RWPE2 (cell line): Measurements from ENCODE around the gene UBXN11.

Source experiments
- ATAC-seq: fragments of 200-7000 bp; cut with Tn5 transposase; 3 replicates; pipeline ENCODE4 v1.9.1; 2021; ENCODE audit warnings: low read depth
- DNase-seq: peaks from one replicate; pipeline ENCODE4 v3.0.0-alpha.2; 2020; ENCODE audit warnings: low spot score
- H3K27ac ChIP-seq: fragments of 450-650 bp; 2 replicates; pipeline ENCODE4 v1.5.1; 2017; ENCODE audit warnings: mild to moderate bottlenecking; ENCODE audit not compliant: poor library complexity, severe bottlenecking
- H3K27me3 ChIP-seq: fragments of 250-450 bp; sonication (Bioruptor Pico); 2 replicates; pipeline ENCODE4 v1.5.1; 2021; ENCODE audit warnings: mild to moderate bottlenecking, moderate library complexity; ENCODE audit not compliant: insufficient read depth, poor library complexity, severe bottlenecking
- H3K36me3 ChIP-seq: fragments of 250-450 bp; sonication (Bioruptor Pico); 2 replicates; pipeline ENCODE4 v1.5.1; 2020; ENCODE audit warnings: low read depth, mild to moderate bottlenecking, moderate library complexity
- H3K4me1 ChIP-seq: fragments of 250-450 bp; sonication (Bioruptor Pico); 2 replicates; pipeline ENCODE4 v1.5.1; 2021; ENCODE audit warnings: mild to moderate bottlenecking, moderate library complexity; ENCODE audit not compliant: insufficient read depth, poor library complexity, severe bottlenecking
- H3K4me3 ChIP-seq: fragments of 250-450 bp; sonication (Bioruptor Pico); 2 replicates; pipeline ENCODE4 v1.5.1; 2021; ENCODE audit warnings: mild to moderate bottlenecking, moderate library complexity; ENCODE audit not compliant: severe bottlenecking
- H3K9me3 ChIP-seq: fragments of 250-450 bp; sonication (Bioruptor Pico); 2 replicates; pipeline ENCODE4 v1.5.1; 2021; ENCODE audit warnings: mild to moderate bottlenecking, moderate library complexity; ENCODE audit not compliant: severe bottlenecking
- CTCF ChIP-seq: fragments of 450-650 bp; IDR thresholded peaks from one replicate; pipeline ENCODE4 v1.5.1; 2017; ENCODE audit warnings: mild to moderate bottlenecking, moderate library complexity; ENCODE audit not compliant: poor library complexity, severe bottlenecking

The UBXN11 gene

GRCh38 chr1:26291939-26292338 is 14.5 kb downstream of the UBXN11 start:
- ATAC-seq: no peak
- no peak for TF ChIP-seq CTCF

GRCh38 chr1:26291433-26291832 is 15.0 kb downstream of the UBXN11 start:
- Histone ChIP-seq H3K27ac (no peak overlapping the region), H3K4me3 (no peak overlapping the region), H3K27me3 (no peaks in the 10 kb centered on the region), H3K9me3 (no peaks in the 10 kb centered on the region), H3K36me3 (no peaks in the 10 kb centered on the region), H3K4me1 (no peaks in the 10 kb centered on the region)
- ATAC-seq (no peak), DNase-seq (no peak)
- TF ChIP-seq CTCF: no peak

More at GRCh38 chr1:26291939-26292338, 14.5 kb downstream of the UBXN11 start:
- H3K9me3 ChIP-seq: no peaks in the 10 kb centered on the region
- H3K4me1 ChIP-seq: no peaks in the 10 kb centered on the region
- H3K4me3 ChIP-seq: no peak overlapping the region
- H3K27me3 ChIP-seq: no peaks in the 10 kb centered on the region
- no peak overlapping the region for H3K27ac ChIP-seq
- H3K36me3 ChIP-seq: no peaks in the 10 kb centered on the region
- DNase-seq: no peak

- no peak for DNase-seq
- no peaks in the 10 kb centered on the region for H3K36me3 ChIP-seq
- no peak for TF ChIP-seq CTCF
- H3K9me3 ChIP-seq: no peaks in the 10 kb centered on the region
- H3K4me3 ChIP-seq: no peak overlapping the region
- no peak for ATAC-seq
- no peaks in the 10 kb centered on the region for H3K4me1 ChIP-seq
- H3K27ac ChIP-seq: no peak overlapping the region
- no peaks in the 10 kb centered on the region for H3K27me3 ChIP-seq
These were observed 15.6 kb downstream of the UBXN11 start for GRCh38 chr1:26290882-26291261.

DNA sequence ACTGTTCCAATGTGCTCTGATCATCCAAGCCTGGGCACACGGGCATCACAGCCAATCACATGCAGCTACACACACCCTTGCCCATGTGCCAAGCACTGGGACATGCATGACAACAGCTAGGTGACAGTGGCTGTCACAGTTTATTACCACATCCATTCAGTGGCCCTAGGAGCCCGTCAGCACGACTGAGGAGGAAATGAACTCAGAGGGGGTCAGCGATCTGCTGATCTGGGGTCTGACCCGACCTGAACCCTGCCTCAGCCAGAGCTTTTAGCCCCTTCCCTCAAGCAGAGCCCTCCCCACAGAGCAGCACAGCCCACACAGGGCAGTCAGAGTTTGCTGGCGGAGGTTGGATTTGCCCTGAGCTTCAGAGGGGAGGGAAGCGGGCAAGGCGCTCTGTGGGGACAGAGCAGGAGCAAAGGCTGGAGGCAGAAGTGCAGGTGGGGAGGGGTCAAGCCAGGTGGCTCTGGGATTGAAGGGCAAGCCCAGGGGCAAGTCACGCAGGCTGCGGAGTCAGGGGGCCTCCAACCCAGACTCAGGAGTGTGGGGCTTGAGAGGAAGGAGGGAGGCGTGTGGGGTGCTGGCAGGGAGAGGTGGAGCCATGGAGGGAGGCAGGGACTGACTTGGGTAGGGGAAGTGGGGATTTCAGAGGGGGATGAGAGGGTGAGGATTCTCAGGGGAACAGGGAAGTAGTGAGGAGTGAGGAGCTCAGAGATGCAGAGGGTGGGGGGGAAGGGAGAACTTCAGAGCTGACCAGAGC is 16.1 kb downstream of the UBXN11 start:
- Histone ChIP-seq H3K27me3 (no peaks in the 10 kb centered on the region), H3K4me3 (no peak overlapping the region), H3K36me3 (no peaks in the 10 kb centered on the region), H3K27ac (no peak overlapping the region), H3K4me1 (no peaks in the 10 kb centered on the region), H3K9me3 (no peaks in the 10 kb centered on the region)
- no peak for TF ChIP-seq CTCF
- ATAC-seq: no peak
- no peak for DNase-seq

- DNase-seq (no peak), ATAC-seq (no peak)
- no peaks in the 10 kb centered on the region for H3K9me3 ChIP-seq
- no peak overlapping the region for H3K27ac ChIP-seq
- H3K4me1 ChIP-seq: peaks cover 7% of the 10 kb centered on the region
- H3K27me3 ChIP-seq: no peaks in the 10 kb centered on the region
- no peak overlapping the region for H3K4me3 ChIP-seq
- no peaks in the 10 kb centered on the region for H3K36me3 ChIP-seq
- no peak for TF ChIP-seq CTCF
These were observed 17.0 kb downstream of the UBXN11 start for GRCh38 chr1:26289158-26290059.
